ENCODE measurements around the gene MBNL2.

DNA sequence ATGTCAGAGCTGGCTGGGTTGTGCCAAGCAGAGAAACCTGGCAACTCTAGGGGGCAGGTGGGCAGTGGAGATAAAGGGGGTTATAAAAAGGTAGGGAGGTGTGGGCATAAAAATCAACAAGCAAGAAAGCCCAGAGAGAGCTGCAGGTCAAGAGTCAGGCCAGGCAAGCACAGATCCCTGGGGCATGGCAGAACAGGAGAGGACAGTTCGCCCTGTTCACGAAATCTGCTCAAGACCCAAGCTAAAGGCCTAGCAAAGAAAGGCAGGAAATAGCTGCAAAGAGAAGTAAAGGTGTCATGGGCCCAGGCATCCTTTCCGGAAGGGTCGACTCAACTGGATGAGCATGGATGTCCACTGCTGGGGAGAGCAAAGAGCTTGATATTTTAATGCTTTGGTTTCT lies 3.4 kb downstream of the MBNL2 start:
- no peak for TF ChIP-seq POLR2A (IDR thresholded peaks at IDR 0.05; ENCODE audit: low read depth, low read length)
- TF ChIP-seq POLR2AphosphoS5 (IDR thresholded peaks at IDR 0.05; ENCODE audit: low read depth, low read length), result no peak
